ENCODE data around the gene CORO1C. TPM values are rescaled to one million over a fixed set of nuclear protein-coding genes. Genes with fewer than 3 reads are reported as not detected.
"Not testable (repeated sequence)": the region's sequence is repeated elsewhere in the genome, so short reads cannot be mapped to it uniquely, and the experiment has no call there.

The CORO1C gene
- total RNA-seq, 2 donors from 2014 or later, result 35.6 to 38.3 TPM

- Mint-ChIP-seq H3K36me3 (ENCODE audit: insufficient read depth in 2 of 2) (peaks cover 14 to 20% of the 10 kb centered on the region in 2 donors), H3K4me3 (peak overlapping the region; percentile 88 to 100), H3K9me3 (no peaks in the 10 kb centered on the region), H3K27me3 (ENCODE audit: low read depth) (no peaks in the 10 kb centered on the region), H3K27ac (peak overlapping the region; percentile 100), H3K4me1 (ENCODE audit: low read depth) (peaks cover 83% of the 10 kb centered on the region)
- ATAC-seq (replicated peaks in 1 of 2) (no peak), DNase-seq (peak in 1 of 2 donors; percentile 12)
Observed at GRCh38 chr12:108630481-108631207, 100.7 kb downstream of the CORO1C start.

- peaks cover 17 to 25% of the 10 kb centered on the region in 2 donors for H3K36me3 Mint-ChIP-seq (ENCODE audit: insufficient read depth in 2 of 2)
- H3K27me3 Mint-ChIP-seq (ENCODE audit: low read depth), result no peaks in the 10 kb centered on the region
- H3K4me3 Mint-ChIP-seq, result peak overlapping the region; percentile 88 to 100
- H3K27ac Mint-ChIP-seq, result peak overlapping the region; percentile 100
- H3K4me1 Mint-ChIP-seq (ENCODE audit: low read depth), result peaks cover 77% of the 10 kb centered on the region
- ATAC-seq (replicated peaks in 1 of 2) (peak; percentile 48 to 56), DNase-seq (peak; percentile 71 to 78)
- no peaks in the 10 kb centered on the region for H3K9me3 Mint-ChIP-seq
Observed at GRCh38 chr12:108629824-108630476, 101.4 kb downstream of the CORO1C start.

GRCh38 chr12:108629151-108629550 lies 102.2 kb downstream of the CORO1C start:
- DNase-seq (peak in 1 of 2 donors; percentile 15), ATAC-seq (replicated peaks in 1 of 2) (no peak)
- Mint-ChIP-seq H3K27ac (peak overlapping the region; percentile 100), H3K4me3 (peak overlapping the region; percentile 88 to 100), H3K27me3 (ENCODE audit: low read depth) (no peaks in the 10 kb centered on the region), H3K4me1 (ENCODE audit: low read depth) (peaks cover 69% of the 10 kb centered on the region), H3K36me3 (ENCODE audit: insufficient read depth in 2 of 2) (peaks cover 17 to 26% of the 10 kb centered on the region in 2 donors), H3K9me3 (no peaks in the 10 kb centered on the region)

GRCh38 chr12:108627134-108627920 lies 104.0 kb downstream of the CORO1C start:
- H3K9me3 Mint-ChIP-seq, result peaks cover 0 to 2% of the 10 kb centered on the region in 2 donors
- ATAC-seq (replicated peaks in 1 of 2) (no peak), DNase-seq (no peak)
- peaks cover 24 to 37% of the 10 kb centered on the region in 2 donors for H3K36me3 Mint-ChIP-seq (ENCODE audit: insufficient read depth in 2 of 2)
- peak overlapping the region; percentile 81 for H3K27ac Mint-ChIP-seq
- H3K4me1 Mint-ChIP-seq (ENCODE audit: low read depth), result peaks cover 68% of the 10 kb centered on the region
- H3K4me3 Mint-ChIP-seq, result peak overlapping the region; percentile 53 to 88
- H3K27me3 Mint-ChIP-seq (ENCODE audit: low read depth), result no peaks in the 10 kb centered on the region

- Mint-ChIP-seq H3K27me3 (ENCODE audit: low read depth) (no peaks in the 10 kb centered on the region), H3K4me3 (no peak overlapping the region), H3K9me3 (peaks cover 0 to 2% of the 10 kb centered on the region in 2 donors), H3K4me1 (ENCODE audit: low read depth) (peaks cover 63% of the 10 kb centered on the region), H3K36me3 (ENCODE audit: insufficient read depth in 2 of 2) (peaks cover 20 to 37% of the 10 kb centered on the region in 2 donors), H3K27ac (peak overlapping the region; percentile 16)
- ATAC-seq (replicated peaks in 1 of 2) (no peak), DNase-seq (no peak)
Observed at GRCh38 chr12:108625228-108625627, 106.1 kb downstream of the CORO1C start.

GRCh38 chr12:108623577-108623976 lies 107.7 kb downstream of the CORO1C start:
- ATAC-seq (replicated peaks in 1 of 2) (no peak), DNase-seq (no peak)
- peaks cover 0 to 2% of the 10 kb centered on the region in 2 donors for H3K9me3 Mint-ChIP-seq
- no peak overlapping the region for H3K4me3 Mint-ChIP-seq
- H3K27ac Mint-ChIP-seq, result peak overlapping the region; percentile 16
- peaks cover 20 to 34% of the 10 kb centered on the region in 2 donors for H3K36me3 Mint-ChIP-seq (ENCODE audit: insufficient read depth in 2 of 2)
- H3K27me3 Mint-ChIP-seq (ENCODE audit: low read depth), result no peaks in the 10 kb centered on the region
- H3K4me1 Mint-ChIP-seq (ENCODE audit: low read depth), result peaks cover 59% of the 10 kb centered on the region

GRCh38 chr12:108622921-108623514 lies 108.3 kb downstream of the CORO1C start:
- Mint-ChIP-seq H3K9me3 (peaks cover 0 to 2% of the 10 kb centered on the region in 2 donors), H3K4me3 (no peak overlapping the region), H3K27me3 (ENCODE audit: low read depth) (no peaks in the 10 kb centered on the region), H3K36me3 (ENCODE audit: insufficient read depth in 2 of 2) (peaks cover 18 to 34% of the 10 kb centered on the region in 2 donors), H3K27ac (peak overlapping the region; percentile 55), H3K4me1 (ENCODE audit: low read depth) (peaks cover 59% of the 10 kb centered on the region)
- ATAC-seq (replicated peaks in 1 of 2) (no peak), DNase-seq (no peak)

- Mint-ChIP-seq H3K4me3 (no peak overlapping the region), H3K27ac (peak overlapping the region; percentile 55), H3K36me3 (ENCODE audit: insufficient read depth in 2 of 2) (peaks cover 17 to 34% of the 10 kb centered on the region in 2 donors), H3K4me1 (ENCODE audit: low read depth) (peaks cover 60% of the 10 kb centered on the region), H3K9me3 (peaks cover 0 to 2% of the 10 kb centered on the region in 2 donors), H3K27me3 (ENCODE audit: low read depth) (no peaks in the 10 kb centered on the region)
- ATAC-seq (replicated peaks in 1 of 2) (peak in 1 of 2 donors; percentile 16), DNase-seq (no peak)
Observed at GRCh38 chr12:108622421-108622820, 108.9 kb downstream of the CORO1C start.

DNA sequence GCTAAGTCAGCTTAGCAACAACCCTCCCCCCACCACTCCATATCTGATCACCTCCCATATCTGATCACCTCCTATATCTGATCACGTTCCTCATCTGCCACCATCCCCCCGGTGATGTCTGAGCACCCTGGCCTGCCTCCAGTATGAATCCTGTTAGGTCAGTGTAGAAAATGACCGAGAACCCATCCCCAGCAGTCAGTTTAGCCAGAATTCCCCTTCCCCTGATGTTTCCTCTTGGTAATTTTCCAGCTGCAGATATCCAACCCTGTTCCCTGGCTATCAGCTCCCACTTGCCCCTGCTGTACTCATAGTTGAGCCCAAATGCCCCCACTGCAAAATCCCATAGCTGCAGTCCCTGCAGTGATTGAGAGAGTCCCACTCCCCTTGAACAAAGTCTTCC lies 110.2 kb downstream of the CORO1C start:
- Mint-ChIP-seq H3K36me3 (ENCODE audit: insufficient read depth in 2 of 2) (peaks cover 19 to 43% of the 10 kb centered on the region in 2 donors), H3K27me3 (ENCODE audit: low read depth) (no peaks in the 10 kb centered on the region), H3K4me1 (ENCODE audit: low read depth) (peaks cover 63% of the 10 kb centered on the region), H3K27ac (peak overlapping the region; percentile 52), H3K9me3 (peaks cover 3 to 4% of the 10 kb centered on the region in 2 donors), H3K4me3 (no peak overlapping the region)
- ATAC-seq (replicated peaks in 1 of 2) (no peak), DNase-seq (no peak)

DNA sequence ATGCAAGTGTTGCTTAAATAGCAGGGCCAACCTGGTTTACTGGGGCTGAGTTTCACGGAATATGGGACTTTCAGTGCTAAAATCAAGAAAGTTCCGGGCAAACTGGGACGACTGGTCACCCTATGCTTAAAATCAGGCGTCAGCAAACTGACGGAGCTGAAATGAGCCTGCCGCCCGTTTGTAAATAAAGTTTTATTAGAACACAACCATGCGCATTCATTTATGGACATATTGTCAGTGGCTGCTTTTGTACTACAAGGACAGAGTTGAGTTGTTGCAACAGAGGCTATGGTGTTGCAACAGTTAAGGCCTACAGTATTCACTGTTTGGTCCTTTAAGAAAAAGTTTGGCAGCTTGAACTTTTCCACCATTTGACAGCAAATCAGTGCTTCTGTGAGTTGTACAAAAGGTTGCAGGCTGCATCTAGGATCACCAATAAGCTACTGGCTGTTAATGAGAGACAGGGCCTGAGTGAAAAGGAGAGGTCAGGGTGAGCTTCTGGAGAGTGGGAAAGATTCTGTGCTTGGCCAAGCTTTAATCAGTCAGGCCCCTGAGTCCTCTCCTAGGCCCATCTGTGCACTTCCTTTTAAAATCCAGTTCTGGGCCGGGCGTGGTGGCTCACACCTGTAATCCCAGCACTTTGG lies 111.0 kb downstream of the CORO1C start:
- no peak for ATAC-seq (replicated peaks in 1 of 2)
- H3K27me3 Mint-ChIP-seq (ENCODE audit: low read depth), result no peaks in the 10 kb centered on the region
- H3K4me1 Mint-ChIP-seq (ENCODE audit: low read depth), result peaks cover 65% of the 10 kb centered on the region
- peaks cover 23 to 40% of the 10 kb centered on the region in 2 donors for H3K36me3 Mint-ChIP-seq (ENCODE audit: insufficient read depth in 2 of 2)
- DNase-seq, result no peak
- no peak overlapping the region for H3K4me3 Mint-ChIP-seq
- H3K9me3 Mint-ChIP-seq, result peaks cover 6 to 7% of the 10 kb centered on the region in 2 donors
- no peak overlapping the region for H3K27ac Mint-ChIP-seq

GRCh38 chr12:108619369-108620160 lies 111.8 kb downstream of the CORO1C start:
- Mint-ChIP-seq H3K27ac (peak overlapping the region; percentile 47), H3K4me3 (no peak overlapping the region), H3K4me1 (ENCODE audit: low read depth) (peaks cover 70% of the 10 kb centered on the region), H3K36me3 (ENCODE audit: insufficient read depth in 2 of 2) (peaks cover 21 to 36% of the 10 kb centered on the region in 2 donors), H3K9me3 (peaks cover 6 to 7% of the 10 kb centered on the region in 2 donors), H3K27me3 (ENCODE audit: low read depth) (no peaks in the 10 kb centered on the region)
- DNase-seq (no peak), ATAC-seq (replicated peaks in 1 of 2) (no peak)

DNA sequence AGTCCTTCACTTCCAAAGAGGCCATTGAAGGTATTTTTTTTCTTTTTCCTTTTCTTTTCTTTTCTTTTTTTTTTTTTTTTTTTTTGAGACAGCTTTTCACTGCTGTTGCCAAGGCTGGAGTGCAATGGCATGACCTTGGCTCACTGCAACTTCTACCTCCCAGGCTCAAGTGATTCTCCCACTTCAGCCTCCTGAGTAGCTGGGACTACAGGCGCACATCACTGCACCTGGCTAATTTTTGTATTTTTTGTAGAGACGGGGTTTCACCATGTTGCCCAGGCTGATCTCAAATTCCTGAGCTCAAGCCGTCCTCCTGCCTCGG lies 112.4 kb downstream of the CORO1C start:
- not testable (repeated sequence) for H3K4me3 Mint-ChIP-seq; ATAC-seq (replicated peaks in 1 of 2); DNase-seq; H3K9me3 Mint-ChIP-seq; H3K27me3 Mint-ChIP-seq (ENCODE audit: low read depth)
- H3K36me3 Mint-ChIP-seq (ENCODE audit: insufficient read depth in 2 of 2), result peaks cover 21 to 33% of the 10 kb centered on the region in 2 donors
- peak overlapping the region; percentile 80 for H3K27ac Mint-ChIP-seq
- H3K4me1 Mint-ChIP-seq (ENCODE audit: low read depth), result peaks cover 76% of the 10 kb centered on the region
